Endothelial cell of umbilical vein (primary cell): Measurements from ENCODE around the gene DNAI2. TPM values are rescaled to one million over a fixed set of nuclear protein-coding genes. Genes with fewer than 3 reads are reported as not detected.

Experiments used
- BruUV-seq: library from RNA; stranded (reverse); fragments of 400-500 nt; replicated peaks from 2 replicates; lab custom pipeline; 2021; lab: Mats Ljungman, UMichigan
- CTCF ChIA-PET: fragments of 300-600, 350-600 bp; sonication (Branson Sonifier 250); formaldehyde crosslinking; loops from one replicate; lab custom pipeline; 2021; ENCODE audit warnings: antibody characterized with exemption, inconsistent platforms; lab: Charles Lee
- POLR2A ChIA-PET: fragments of 300-600, 350-600 bp; sonication (Branson Sonifier 250); formaldehyde crosslinking; loops from one replicate; lab custom pipeline; 2021; ENCODE audit warnings: antibody characterized with exemption, inconsistent platforms; lab: Charles Lee
- DNase-seq: peaks from one replicate; pipeline ENCODE4 v3.0.0-alpha.2; 2011; ENCODE audit warnings: low read depth, low spot score
- FAIRE-seq: peaks from 2 replicates; lab custom pipeline; 2011; peaks lifted over from hg19 to GRCh38; lab: Jason Lieb, UNC
- H2AFZ ChIP-seq: 2 replicates; pipeline ENCODE4 v1.6.0; 2012; ENCODE audit warnings: low read depth, low read length, control low read depth, inconsistent platforms
- H3K27ac ChIP-seq: 2 replicates; pipeline ENCODE4 v1.5.1; 2011; ENCODE audit warnings: low read depth, mild to moderate bottlenecking, control low read depth, low read length, moderate library complexity; ENCODE audit not compliant: insufficient read depth
- H3K27me3 ChIP-seq, 2 experiments: 2 replicates each; pipeline versions ENCODE4 v1.6.0 to v1.6.1; 2011; ENCODE audit warnings: low read length in 2 of 2, mixed read lengths in 1 of 2; ENCODE audit not compliant: control insufficient read depth in 2 of 2, insufficient read depth in 2 of 2
- H3K36me3 ChIP-seq, 2 experiments: 2 replicates in 1 of 2; 3 replicates in 1 of 2; pipeline ENCODE4 v1.5.1; 2011; ENCODE audit warnings: low read length in 2 of 2, mild to moderate bottlenecking in 1 of 2, moderate library complexity in 1 of 2; ENCODE audit not compliant: control insufficient read depth in 2 of 2, insufficient read depth in 2 of 2; ENCODE audit errors: extremely low read depth in 1 of 2
- H3K4me1 ChIP-seq: 3 replicates; pipeline ENCODE4 v1.5.1; 2011; ENCODE audit warnings: mild to moderate bottlenecking, low read length; ENCODE audit not compliant: control insufficient read depth, insufficient read depth; ENCODE audit errors: extremely low read depth
- H3K4me2 ChIP-seq: 2 replicates; pipeline ENCODE4 v1.6.1; 2011; ENCODE audit warnings: low read length, control low read depth, mixed read lengths; ENCODE audit not compliant: insufficient read depth
- H3K4me3 ChIP-seq, 3 experiments: fragments of 200-600 bp in 1 of 3; sonication (generic), shearing (Covaris generic) in 1 of 3; replicated peaks in 1 of 3; 2 replicates each; pipeline ENCODE4 v1.5.1; 2011 to 2016; ENCODE audit warnings: control low read depth in 3 of 3, low read length in 3 of 3, mild to moderate bottlenecking in 2 of 3, inconsistent platforms in 1 of 3, low read depth in 1 of 3, moderate library complexity in 1 of 3; ENCODE audit not compliant: insufficient read depth in 1 of 3
- H3K79me2 ChIP-seq: 2 replicates; pipeline ENCODE4 v1.6.0; 2012; ENCODE audit warnings: low read length, inconsistent platforms; ENCODE audit not compliant: control insufficient read depth, insufficient read depth
- H3K9ac ChIP-seq: replicated peaks from 2 replicates; pipeline ENCODE3; 2011; ENCODE audit warnings: low read length, control low read depth; ENCODE audit not compliant: insufficient read depth; ENCODE audit errors: extremely low read depth
- H3K9me1 ChIP-seq: replicated peaks from 3 replicates; pipeline ENCODE4 v1.6.0; 2011; ENCODE audit warnings: mild to moderate bottlenecking, low read length; ENCODE audit not compliant: control insufficient read depth, insufficient read depth; ENCODE audit errors: extremely low read depth
- H3K9me3 ChIP-seq: replicated peaks from 2 replicates; pipeline ENCODE4 v1.5.1; 2012; ENCODE audit warnings: low read length, inconsistent platforms; ENCODE audit not compliant: control insufficient read depth, insufficient read depth
- H4K20me1 ChIP-seq: replicated peaks from 2 replicates; pipeline ENCODE3; 2011; ENCODE audit warnings: mild to moderate bottlenecking, low read length; ENCODE audit not compliant: control insufficient read depth, insufficient read depth; ENCODE audit errors: extremely low read depth
- CTCF ChIP-seq, 2 donors: IDR thresholded peaks; 1 replicate in 1 of 2; 2 replicates in 1 of 2; pipeline ENCODE4 v1.5.1; 2011; ENCODE audit warnings: low read length in 2 of 2, mild to moderate bottlenecking in 2 of 2, moderate library complexity in 2 of 2, control low read depth in 1 of 2, inconsistent platforms in 1 of 2, low read depth in 1 of 2; ENCODE audit not compliant: insufficient read depth in 1 of 2; ENCODE audit errors: extremely low read depth in 1 of 2
- EZH2 ChIP-seq: IDR thresholded peaks from 2 replicates; pipeline ENCODE4 v1.6.1; 2012; ENCODE audit warnings: borderline replicate concordance, low read depth, mild to moderate bottlenecking, moderate library complexity, low read length, inconsistent platforms; ENCODE audit not compliant: severe bottlenecking
- FOS ChIP-seq: IDR thresholded peaks from 2 replicates; pipeline ENCODE4 v1.6.1; 2011; ENCODE audit warnings: mild to moderate bottlenecking, low read length, moderate library complexity, borderline replicate concordance; ENCODE audit not compliant: insufficient read depth
- GATA2 ChIP-seq: IDR thresholded peaks from 2 replicates; pipeline ENCODE4 v1.7.0; 2011; ENCODE audit warnings: low read depth, mild to moderate bottlenecking, moderate library complexity, mixed read lengths, low read length; ENCODE audit not compliant: insufficient read length, insufficient read depth
- JUN ChIP-seq: IDR thresholded peaks from 2 replicates; pipeline ENCODE4 v1.6.1; 2011; ENCODE audit warnings: borderline replicate concordance, low read depth; ENCODE audit not compliant: insufficient read length, insufficient read depth
- MAX ChIP-seq: IDR thresholded peaks from 2 replicates; pipeline ENCODE4 v1.6.1; 2011; ENCODE audit not compliant: insufficient read depth, insufficient read length
- MYC ChIP-seq: IDR thresholded peaks from one replicate; pipeline ENCODE4 v1.6.1; 2011; ENCODE audit warnings: mild to moderate bottlenecking, low read depth, low read length
- POLR2A ChIP-seq: IDR thresholded peaks from 2 replicates; pipeline ENCODE4 v1.6.1; 2012; ENCODE audit warnings: low read depth, mild to moderate bottlenecking, control low read depth, low read length
- POLR2AphosphoS5 ChIP-seq: IDR thresholded peaks from 2 replicates; pipeline ENCODE4 v1.6.1; 2012; ENCODE audit warnings: low read depth, mild to moderate bottlenecking, control low read depth, low read length, moderate library complexity; ENCODE audit not compliant: insufficient read depth
- dilution Hi-C: fragments of 300-500 bp; cut with MboI; formaldehyde crosslinking; loops from one replicate; pipeline ENCODE4 v1.15.0; 2019; ENCODE audit warnings: low sequenced_read_pairs; ENCODE audit not compliant: extremely low pct_ligation_motif_present
- intact Hi-C: fragments of 100-400 bp; cut with micrococcal nuclease; formaldehyde crosslinking; loops from one replicate; pipeline ENCODE4 v1.10.0; 2022
- polyA plus RNA-seq, 4 experiments: library from polyadenylated mRNA; depleted of rRNA in 3 of 4; stranded (reverse) in 3 of 4; unstranded in 1 of 4; fragments of >200 nt; gene quantifications; 2 replicates each; pipeline versions ENCODE4 v1.2.1 to v1.2.3, GENCODE V29; 2011 to 2012; ENCODE audit warnings: missing spikeins in 1 of 4
- total RNA-seq: library from RNA; stranded (reverse); gene quantifications from 2 replicates; pipeline ENCODE4 v1.2.3, GENCODE V29; 2021

DNAI2 gene
- total and polyA plus RNA-seq, 2 donors (not counting 3 experiments of a cell fraction or from before 2014, with no cell fraction given): not detected

DNA sequence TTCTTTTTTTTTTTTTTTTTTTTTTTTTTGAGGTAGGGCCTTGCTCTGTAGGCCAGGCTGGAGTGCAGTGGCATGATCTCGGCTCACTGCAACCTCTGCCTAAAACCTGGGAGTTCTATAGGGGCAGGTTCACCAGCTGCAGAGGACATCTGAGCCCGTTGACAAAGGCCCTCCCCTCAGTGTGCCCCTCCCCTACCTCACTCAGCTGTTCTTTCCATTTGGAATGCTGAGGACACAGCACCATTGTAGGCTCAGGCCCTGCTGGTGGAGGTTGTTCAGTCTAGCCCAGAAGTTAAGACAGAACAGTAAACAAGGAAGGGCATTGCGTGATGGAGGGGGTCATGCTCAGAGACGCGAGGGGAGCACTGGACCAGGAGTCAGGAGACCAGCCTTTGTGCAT, 30.1 kb downstream of the DNAI2 start:
- BruUV-seq: no TSS peak
- Histone ChIP-seq H3K9ac (no peak overlapping the region), H3K9me1 (no peaks in the 10 kb centered on the region), H3K27ac (no peak overlapping the region), H3K27me3 (peaks cover 0 to under 1% of the 10 kb centered on the region in 2 experiments), H3K4me3 (no peak overlapping the region), H3K9me3 (no peaks in the 10 kb centered on the region), H3K4me2 (no peak overlapping the region), H2AFZ (no peak overlapping the region), H3K4me1 (no peaks in the 10 kb centered on the region), H3K36me3 (no peaks in the 10 kb centered on the region), H3K79me2 (no peaks in the 10 kb centered on the region), H4K20me1 (no peaks in the 10 kb centered on the region)
- ChIA-PET POLR2A (no interaction called here), CTCF (interaction anchor here (1.0 to 2.2 kb wide), 3 partner anchors 62 to 75 kb away, joined by 4 to 15 read pairs (median 5); partner anchors contain the start of gene GPR142)
- dilution Hi-C loops: no loop called here
- TF ChIP-seq POLR2A (no peak), POLR2AphosphoS5 (no peak), MYC (no peak), JUN (no peak), CTCF (IDR thresholded peaks at IDR 0.05; ENCODE audit: extremely low read depth in 1 of 2, insufficient read depth in 1 of 2, low read depth in 1 of 2, low read length in 2 of 2) (no peak), EZH2 (no peak), FOS (no peak), GATA2 (no peak), MAX (no peak)
- no peak for DNase-seq
- intact Hi-C loops: no loop called here
- FAIRE-seq: no peak
